Measurements from ENCODE around the gene ANXA7. TPM values are rescaled to one million over a fixed set of nuclear protein-coding genes. Genes with fewer than 3 reads are reported as not detected.
"Not testable (repeated sequence)": the region's sequence is repeated elsewhere in the genome, so short reads cannot be mapped to it uniquely, and the experiment has no call there.

The ANXA7 gene
- total RNA-seq, 1 experiment from 2014 or later = 105 TPM

DNA sequence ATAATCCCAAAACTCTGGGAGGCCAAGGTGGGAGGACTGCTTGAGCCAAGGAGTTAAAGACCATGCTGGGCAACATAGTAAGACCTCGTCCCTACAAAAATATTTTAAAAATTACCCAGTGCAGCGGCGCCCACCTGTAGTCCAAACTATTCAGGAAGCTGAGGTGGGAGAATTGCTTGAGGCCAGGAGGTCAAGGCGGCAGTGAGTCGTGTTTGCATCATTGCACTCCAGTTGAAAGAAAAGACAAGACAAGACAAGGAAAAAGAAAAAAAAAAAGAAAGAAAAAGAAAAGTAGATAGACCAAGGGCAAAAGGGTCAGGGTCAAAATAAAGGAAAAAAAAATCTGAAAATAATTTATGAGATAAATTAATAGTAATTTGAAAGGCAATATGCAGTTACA is 5.8 kb downstream of the ANXA7 start:
- DNase-seq (ENCODE audit: low read depth) = no peak

DNA sequence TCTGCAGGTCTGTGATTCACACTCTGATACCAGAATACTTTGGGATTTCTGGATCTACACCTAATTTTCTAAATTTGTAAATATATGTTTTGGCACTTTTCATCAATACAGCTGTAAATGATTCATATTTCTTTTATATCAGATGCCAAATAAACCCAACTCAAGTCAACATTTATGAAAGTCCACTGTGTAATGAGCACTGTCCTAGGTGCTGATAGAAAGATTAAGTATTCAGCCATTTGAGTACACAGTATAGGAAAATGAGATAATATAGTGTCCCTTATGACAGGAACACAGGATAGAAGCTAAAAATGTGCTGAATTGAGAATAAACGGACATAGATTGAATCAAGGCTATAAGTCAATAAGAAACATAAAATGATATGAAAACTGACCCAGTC is 6.4 kb downstream of the ANXA7 start:
- no peak for DNase-seq (ENCODE audit: low read depth)

DNA sequence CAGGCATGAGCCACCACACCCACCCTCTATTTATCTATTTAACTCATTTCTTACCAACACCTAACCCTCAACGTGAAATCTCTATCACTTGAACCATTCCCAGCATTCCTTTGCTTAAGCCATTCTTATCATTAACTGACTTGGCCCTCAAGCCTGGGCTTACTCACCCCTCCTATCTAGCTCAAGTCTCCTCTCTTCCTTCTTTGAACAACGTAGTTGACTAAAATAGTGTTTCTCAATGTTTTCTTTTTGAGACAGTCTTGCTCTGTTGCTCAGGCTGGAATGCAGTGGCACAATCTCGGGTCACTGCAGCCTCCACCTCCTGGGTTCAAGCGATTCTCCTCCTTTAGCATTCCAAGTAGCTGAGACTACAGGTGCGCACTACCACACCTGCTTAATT is 7.0 kb downstream of the ANXA7 start:
- DNase-seq (ENCODE audit: low read depth) = no peak

DNA sequence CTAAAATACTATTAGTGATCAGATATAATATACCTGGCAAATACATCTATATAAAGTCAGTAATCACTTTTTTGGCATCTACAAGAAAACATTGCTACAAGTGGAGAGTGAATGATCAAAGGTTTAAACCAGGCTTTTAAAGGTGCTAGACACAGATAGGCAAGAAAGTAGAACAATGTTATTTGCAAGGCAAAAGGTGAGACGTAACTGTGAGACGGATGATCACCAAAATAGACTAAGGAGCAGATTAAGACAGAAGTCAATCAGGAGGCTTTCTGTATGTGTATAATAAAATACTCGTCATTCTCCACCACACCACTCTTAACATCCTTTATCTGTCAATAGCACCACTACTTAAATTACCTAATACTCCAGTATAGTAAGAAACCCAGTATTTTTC is 8.3 kb downstream of the ANXA7 start:
- no peak for DNase-seq (ENCODE audit: low read depth)

DNA sequence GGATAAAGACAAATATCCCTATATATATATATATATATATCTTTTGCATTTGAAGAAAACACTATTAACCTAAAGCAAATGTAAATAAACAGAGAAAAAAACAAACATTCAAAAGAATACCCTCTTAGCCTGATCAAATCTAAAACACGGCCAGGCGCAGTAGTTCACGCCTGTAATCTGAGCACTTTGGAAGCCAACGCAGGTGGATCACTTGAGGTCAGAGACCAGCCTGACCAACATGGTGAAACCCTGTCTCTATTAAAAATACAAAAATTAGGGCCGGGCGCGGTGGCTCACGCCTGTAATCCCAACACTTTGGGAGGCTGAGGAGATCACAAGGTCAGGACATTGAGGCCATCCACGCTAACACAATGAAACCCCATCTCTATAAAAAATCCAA is 9.2 kb downstream of the ANXA7 start:
- no peak for DNase-seq (ENCODE audit: low read depth)

DNA sequence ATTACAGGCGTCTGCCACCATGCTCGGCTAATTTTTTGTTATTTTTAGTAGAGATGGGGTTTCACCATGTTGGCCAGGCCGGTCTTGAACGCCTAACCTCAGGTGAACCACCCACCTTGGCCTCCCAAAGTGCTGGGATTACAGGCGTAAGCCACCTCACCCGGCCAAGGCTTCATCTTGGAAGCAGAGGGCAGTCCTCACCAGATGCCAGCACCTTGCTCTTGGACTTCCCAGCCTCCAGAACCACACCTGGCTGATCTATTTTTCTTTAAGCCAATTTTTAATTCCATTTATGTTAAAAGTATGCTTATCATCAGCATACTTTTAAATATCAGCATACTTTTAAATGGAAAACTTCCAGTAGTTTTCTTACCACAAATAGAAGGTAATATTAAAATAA is 12.2 kb downstream of the ANXA7 start:
- no peak for DNase-seq (ENCODE audit: low read depth)

DNA sequence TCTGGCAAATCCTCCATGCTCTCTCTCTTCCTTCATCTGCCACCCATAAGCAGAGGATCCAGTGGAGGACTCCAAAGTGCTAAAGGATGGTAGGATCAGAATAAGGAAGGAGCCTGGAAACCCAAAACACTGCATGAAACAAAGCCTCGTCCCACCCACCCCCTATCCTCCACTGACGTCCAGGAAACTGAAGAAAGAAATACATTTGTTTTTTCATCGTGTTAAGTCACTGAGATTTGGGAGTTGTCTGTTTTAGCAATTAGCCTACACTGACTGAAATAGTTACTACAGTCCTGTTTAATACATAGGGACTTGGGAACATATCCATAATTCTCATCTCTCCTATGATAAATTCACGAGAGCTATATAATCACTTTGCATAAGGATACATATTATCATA is 14.8 kb downstream of the ANXA7 start:
- no peak for DNase-seq (ENCODE audit: low read depth)

DNA sequence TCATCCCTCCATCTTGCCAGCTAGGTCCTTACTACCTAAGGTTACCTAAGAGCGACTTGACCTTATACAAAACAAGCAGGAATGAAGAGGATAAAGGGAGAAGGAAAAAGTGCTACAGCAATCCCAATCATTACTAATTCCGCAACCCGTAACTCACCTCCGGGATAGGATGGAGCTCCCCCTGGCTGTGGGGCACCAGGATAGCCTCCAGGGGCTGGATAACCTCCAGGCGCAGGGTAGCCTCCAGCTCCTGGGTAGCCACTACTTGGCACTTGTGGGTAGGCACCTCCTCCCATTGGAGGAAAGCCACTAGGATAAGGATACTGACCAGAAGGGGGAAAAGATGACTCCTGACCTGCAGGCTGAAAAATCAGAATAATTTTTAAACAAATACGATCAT is 15.8 kb downstream of the ANXA7 start:
- DNase-seq (ENCODE audit: low read depth) = no peak

DNA sequence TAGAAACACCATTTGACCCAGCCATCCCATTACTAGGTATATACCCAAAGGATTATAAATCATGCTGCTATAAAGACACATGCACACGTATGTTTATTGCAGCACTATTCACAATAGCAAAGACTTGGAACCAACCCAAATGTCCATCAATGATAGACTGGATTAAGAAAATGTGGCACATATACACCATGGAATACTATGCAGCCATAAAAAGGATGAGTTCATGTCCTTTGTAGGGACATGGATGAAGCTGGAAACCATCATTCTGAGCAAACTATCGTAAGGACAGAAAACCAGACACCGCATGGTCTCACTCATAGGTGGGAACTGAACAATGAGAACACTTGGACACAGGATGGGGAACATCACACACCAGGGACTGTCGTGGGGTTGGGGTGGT is 19.5 kb downstream of the ANXA7 start:
- DNase-seq (ENCODE audit: low read depth) = not testable (repeated sequence)

DNA sequence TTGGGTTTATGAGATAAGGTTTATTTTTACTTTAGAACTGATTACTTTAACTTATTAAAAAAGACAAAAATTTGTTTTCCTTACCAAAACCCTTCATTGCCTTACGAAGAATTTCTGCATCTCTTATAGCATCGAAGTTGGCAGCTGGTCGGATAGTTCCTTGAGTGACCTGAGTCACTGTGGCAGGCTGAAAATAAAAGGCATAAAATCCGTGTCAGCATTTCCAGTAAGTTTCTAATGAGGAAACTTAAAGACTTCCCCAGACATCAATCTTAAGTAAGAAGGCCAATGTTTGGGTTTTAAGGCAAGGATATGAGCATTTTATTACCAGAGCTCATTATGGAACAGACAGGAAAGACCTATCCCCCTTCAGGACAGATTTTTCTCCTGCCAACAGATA is 25.6 kb downstream of the ANXA7 start:
- no peak for DNase-seq (ENCODE audit: low read depth)

DNA sequence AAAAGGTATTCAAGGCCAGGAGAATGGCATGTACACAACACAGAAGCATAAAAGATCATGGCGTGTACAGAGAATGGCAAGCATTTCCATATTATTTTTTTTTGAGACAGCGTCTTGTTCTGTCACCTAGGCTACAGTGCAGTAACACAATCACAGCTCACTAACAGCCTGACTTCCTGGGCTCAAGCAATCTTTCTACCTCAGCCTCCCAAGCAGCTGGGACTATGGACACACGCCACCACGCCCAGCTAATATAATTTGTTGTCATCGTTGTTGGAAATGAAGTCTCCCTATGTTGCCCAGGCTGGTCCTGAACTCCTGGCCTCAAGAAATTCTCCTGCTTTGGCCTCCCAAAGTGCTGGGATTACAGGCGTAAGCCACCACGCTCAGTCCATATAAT is 27.3 kb downstream of the ANXA7 start:
- no peak for DNase-seq (ENCODE audit: low read depth)

DNA sequence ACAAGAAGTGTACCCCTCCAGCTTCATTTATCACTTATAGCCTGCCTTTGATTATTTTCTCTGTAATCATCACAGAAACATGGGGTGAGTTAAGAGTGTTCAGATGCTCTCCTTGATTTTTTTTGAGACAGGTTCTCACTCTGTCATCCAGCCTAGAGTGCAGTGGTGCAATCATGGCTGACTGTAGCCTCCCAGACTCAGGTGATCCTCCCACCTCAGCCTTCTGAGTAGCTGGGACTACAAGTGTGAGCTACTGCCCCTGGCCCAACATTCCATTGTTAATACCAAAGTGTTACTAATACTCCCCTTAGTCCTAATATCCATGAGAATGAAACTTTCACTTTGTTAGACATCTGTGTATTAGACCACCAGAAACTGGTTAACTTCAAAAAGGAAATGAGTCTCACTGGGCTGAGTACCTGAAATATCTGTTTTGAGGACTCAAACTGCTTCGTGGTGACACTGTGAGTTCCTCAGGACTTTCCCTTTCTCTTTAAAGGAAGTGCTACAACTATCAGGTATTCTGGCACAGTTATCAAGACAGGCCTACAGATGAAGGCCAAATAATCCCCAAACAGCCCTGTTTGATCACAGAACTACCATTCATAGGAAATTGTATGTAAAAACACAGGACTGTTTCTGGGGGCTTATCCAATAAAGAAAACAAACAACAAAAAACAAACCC is 34.7 kb downstream of the ANXA7 start:
- DNase-seq (ENCODE audit: low read depth) = no peak

DNA sequence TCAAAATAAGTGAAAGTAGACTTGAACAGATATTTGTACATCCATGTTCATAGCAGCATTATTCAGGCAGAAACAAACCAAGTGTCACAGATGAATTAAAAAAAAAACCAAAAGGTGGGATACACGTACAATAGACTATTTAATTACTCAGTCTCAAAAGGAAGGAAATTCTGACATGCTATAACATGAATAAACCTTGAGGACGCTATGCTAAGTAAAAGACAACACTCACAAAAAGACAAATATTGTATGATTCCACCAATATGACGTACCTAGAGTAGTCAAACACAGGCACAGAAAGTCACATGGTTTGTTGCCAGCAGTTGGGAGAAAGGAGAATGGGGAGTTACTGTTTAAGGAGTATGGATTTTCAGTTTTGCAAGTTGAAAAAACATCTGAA is 37.2 kb downstream of the ANXA7 start:
- DNase-seq (ENCODE audit: low read depth) = no peak

DNA sequence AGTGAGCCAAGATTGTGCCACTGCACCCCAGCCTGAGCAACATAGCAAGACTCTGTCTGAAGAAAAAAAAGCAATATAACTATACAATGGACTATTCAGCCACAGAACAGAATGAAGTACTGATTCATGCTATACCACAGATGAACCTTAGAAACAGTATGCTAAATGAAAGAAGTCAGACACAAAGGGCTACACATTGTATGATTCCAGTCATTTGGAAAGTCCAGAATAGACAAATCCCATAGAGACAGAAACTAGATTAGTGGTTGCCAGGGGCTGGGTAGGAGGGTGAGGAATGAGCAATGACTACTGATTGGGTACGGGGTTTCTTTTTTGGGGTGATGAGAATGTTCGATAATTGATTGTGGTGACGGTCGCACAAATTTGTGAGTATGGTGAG is 45.6 kb downstream of the ANXA7 start:
- peak; percentile 14 for DNase-seq (ENCODE audit: low read depth)

DNA sequence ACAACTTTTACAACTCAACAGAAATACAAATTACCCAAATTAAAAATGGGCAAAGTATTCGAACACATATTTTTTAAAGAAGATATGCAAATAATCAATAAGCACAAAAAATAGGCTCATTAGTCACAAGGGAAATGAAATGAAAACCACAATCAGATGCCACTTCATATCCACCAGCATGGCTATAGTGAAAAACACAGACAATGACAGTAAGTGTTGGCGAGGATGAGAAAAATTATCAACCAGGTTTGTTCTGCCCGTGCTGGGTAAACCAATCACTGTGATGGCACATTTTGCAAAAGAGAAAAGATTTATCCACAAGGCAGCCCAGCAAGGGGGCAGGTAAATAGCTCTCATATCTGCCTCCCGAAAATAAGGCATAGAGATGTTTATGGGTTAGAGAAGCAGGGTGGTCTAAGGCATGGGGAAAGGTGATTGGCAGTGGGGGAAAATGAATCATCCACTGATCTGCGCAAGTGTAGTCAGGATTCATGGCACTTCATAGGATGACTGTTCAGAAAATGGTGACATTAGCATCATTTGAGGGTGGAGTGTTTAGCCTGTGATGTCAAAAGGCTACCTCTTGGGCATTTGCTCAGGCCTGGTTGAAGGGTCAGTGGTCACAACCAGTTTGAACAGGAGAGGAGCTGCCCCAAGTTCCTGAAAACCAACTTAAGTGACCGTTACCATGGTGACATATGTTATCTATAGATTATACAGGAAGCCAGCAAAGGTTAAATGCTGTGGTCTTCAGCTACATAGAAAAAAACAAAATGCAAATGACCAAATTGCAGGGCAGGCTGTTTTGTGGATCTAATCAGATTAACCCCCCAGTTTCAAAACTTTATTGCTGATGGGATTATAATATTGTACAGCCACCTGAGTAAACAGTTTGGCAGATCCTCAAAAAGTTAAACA is 47.2 kb downstream of the ANXA7 start:
- no peak for DNase-seq (ENCODE audit: low read depth)

DNA sequence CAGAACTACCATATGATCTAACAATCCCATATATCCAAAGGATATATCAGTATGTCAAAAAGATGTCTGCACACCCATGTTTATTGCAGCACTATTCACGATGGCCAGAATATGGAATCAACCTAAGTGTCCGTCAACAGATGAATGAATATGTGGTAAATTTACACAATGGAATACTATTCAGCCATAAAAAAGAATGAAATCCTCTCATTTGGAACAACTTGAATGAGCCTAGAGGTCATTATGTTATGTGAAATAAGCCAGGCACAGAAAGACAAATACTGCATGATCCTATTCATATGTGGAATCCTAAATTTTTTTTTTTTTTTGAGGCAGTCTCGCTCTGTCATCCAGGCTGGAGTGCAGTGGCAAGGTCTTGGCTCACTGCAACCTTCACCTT is 48.9 kb downstream of the ANXA7 start:
- no peak for DNase-seq (ENCODE audit: low read depth)

DNA sequence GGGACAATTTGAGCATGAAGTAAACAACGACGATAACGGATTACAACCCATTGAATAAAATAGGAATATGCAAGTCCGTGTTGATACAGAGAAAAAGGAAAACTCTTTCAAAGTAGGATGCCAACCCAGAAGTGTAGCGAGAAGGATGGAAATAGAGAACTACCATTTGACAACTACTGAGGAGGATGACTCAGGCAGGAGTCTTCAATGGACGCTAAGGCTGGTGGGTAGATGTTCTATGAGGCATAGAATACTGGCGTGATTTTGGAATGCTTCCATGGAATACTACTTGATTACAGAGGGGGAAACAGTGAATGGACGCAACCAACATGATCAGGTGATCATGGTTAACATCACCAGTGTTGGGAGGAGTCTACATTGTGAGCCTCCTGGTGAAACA is 54.4 kb downstream of the ANXA7 start:
- DNase-seq (ENCODE audit: low read depth) = no peak

DNA sequence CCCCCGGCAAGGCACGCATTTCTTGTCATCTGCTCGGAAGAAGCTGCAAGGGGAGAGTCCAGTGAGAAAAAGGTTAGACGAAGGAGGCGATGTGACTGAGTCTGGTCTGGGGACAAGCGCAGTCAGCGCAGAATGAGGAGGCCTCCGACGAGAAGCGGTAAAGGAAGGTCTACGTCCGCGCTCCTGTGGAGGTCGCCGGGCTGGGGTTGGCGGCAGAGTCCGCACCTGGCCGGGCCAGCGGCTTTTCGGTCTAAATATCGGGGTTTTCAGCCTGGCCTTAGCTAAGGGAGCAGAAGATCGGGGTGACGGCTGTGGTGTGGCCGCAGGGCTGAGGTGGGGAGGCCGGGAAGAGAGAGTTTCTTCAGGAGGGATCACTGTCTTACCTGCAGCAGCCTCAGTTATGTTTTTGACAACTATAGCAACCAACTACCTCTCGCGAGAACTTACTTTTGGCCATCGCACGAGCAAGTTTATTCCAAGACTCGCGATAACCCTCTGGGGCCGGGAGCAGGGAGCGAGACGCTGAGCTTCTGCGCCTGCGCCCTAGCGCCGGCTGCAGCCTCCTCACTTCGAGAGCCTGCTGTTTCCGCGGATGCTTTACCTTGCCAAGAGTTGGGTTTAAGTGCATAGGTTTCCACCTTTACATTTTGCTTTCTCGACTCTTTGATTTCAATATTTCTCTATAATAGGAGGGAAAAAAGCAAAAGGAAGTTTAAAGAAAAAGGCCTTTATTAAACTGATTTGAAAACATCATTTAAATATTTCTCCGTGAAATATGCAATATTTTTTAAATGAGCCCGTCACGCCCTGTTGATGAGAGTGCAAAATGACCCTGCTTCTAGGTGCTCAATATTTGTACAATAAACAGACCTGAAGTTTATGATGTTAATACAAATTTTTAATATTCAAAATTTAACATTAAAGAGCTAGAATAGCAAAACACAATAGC is 55.3 kb downstream of the ANXA7 start, which contains the start of gene CFAP70:
Gene CFAP70, minus strand, starts transcription at position 534 of the 949 bp plus-strand sequence. CDS start 4,068 bp downstream, outside the sequence.
- peak; percentile 91 for DNase-seq (ENCODE audit: low read depth)

DNA sequence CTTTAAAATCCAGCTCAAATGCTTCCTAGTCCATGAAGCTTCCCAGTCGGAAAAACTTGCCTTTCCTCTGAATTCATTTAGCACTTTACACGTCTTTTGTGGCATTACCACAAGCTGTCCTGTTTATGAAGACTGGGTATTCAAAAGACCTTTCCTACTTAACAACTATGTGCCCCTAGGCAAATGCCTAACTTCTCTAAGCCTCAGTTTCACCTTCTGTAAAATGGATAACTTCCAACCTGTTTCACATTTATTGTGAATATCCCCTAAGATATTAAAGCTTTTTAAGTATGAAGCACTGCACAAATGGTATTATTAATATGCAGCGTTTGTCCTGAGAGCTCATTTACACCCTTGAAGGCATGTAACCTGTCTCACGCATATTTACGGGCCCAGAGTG is 56.0 kb downstream of the ANXA7 start:
- DNase-seq (ENCODE audit: low read depth) = no peak

DNA sequence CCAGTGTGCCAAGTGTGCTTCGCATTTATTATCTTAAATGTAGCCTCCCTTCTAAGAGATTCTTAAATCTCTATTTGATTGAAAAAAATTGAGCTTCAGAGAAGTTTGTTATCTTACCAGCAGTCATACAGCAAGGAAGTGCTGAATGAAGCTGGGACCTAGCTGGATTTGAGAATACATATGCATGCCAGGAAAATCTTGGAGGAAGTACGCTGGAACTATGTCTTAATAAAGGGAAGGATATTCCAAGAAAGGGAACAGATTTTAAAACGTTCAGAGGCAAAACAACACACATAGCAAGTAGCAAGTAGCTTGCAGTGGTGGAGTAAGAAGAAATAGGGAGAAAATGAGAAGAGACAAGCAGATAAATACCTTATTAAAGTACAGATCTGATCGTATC is 56.7 kb downstream of the ANXA7 start:
- DNase-seq (ENCODE audit: low read depth) = no peak

DNA sequence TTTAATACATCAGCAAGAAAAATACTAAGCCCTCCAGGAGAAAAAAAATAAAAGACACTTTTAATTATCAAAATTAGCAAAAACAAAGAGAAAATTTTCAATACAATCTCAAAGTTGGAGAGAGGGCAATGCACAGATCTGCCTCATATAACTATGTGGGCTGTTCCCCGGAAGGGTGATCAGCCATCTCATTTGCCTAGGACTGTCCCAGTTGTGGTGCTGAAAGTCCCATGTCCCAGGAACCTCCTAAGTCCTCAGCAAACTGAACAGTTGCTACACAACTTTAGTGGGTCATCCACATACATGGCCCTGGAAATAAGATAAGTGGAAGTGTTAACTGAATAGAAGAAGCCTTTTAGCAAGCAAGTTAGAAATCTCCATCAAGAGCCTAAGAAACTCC is 69.6 kb downstream of the ANXA7 start:
- DNase-seq (ENCODE audit: low read depth) = no peak

DNA sequence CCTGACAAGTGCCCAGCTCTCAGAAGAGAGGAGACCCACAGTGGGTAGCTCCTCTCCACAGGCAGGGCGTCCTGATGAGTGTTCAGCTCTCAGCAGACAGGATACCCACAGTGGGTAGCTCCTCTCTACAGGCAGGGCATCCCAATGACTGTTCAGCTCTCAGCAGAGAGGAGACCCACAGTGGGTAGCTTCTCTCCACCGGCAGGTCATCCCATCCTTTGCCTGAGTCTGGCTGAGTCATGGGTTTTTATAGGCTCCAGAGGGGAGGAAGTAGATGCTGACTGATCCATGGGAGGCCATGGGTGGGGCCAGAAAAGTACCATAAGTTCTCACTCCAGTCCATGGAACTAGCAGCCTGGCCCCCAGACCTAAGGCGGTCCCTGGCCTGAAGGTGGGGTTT is 73.7 kb downstream of the ANXA7 start:
- no peak for DNase-seq (ENCODE audit: low read depth)
